HG03342 (cell line): ENCODE data around the gene LRRC4C.

ENCODE experiments used
- ATAC-seq: cut with Tn5 transposase; IDR thresholded peaks from one replicate; pipeline ENCODE4 v1.9.1; 2021; ENCODE audit warnings: mild to moderate bottlenecking, moderate library complexity; ENCODE audit not compliant: unreplicated experiment

Gene LRRC4C

GRCh38 chr11:41134971-41135370 is 324.5 kb downstream of the LRRC4C start:
- ATAC-seq = no peak

- ATAC-seq = no peak
Measured at GRCh38 chr11:41133023-41133422, 326.4 kb downstream of the LRRC4C start.

DNA sequence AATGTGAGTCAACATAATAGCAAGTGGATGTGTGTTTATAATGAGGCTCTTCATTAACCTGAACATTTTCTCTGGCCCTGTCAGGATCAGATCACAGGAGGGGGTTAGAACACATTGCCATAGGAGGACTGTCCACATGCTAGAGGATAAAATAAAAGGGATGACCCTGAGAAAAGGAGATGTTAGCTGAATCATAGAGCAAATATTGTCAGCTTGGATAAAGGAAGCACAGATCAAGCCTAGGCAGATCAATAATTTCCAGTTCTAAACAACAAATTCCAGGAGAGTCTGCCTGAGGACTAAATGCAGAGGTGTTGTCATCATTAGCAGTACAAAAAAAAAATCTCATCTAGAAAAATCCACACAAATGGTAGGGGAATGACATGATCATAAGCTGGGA is 337.9 kb downstream of the LRRC4C start:
- ATAC-seq = no peak

- ATAC-seq = no peak
Measured at GRCh38 chr11:41119484-41119883, 340.0 kb downstream of the LRRC4C start.

DNA sequence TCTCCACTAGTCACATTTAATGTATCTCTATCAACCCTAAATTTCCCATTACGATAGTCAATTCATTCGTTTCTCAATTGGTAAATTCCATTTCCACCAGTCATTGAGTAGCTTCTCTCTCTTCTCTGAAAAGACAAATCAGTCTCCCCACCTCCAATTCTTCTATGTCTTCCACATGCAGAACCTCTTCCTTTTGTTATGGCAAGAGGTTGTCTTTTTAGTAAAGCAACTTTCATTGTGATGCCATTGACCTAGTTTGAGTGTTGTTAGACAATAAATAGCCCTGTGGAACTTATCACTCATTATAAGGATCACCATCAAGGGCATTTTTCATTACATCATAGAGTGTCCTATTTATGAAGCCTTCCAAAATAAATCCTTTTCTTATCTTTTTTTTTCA is 340.9 kb downstream of the LRRC4C start:
- ATAC-seq = no peak

DNA sequence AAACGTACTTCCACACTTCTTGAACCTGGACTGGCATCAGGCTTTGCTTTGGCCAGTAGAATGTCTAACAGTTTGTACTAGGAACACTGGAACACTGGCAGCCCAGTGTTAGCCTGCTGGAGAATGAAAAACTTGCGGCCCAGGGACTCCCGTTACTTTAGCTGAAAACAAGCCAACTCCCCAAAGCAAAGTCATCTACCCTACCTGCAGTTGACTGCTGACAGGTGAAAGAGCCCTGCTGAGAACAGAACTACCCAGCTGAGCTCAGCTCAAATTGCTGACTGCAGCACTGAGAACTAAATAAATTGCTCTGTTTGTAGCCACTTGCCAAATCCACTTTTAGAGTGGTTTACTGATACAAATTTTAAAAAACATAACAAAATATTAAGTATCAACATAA is 342.5 kb downstream of the LRRC4C start:
- no peak for ATAC-seq

- no peak for ATAC-seq
Measured at GRCh38 chr11:41115066-41115465, 344.4 kb downstream of the LRRC4C start.

DNA sequence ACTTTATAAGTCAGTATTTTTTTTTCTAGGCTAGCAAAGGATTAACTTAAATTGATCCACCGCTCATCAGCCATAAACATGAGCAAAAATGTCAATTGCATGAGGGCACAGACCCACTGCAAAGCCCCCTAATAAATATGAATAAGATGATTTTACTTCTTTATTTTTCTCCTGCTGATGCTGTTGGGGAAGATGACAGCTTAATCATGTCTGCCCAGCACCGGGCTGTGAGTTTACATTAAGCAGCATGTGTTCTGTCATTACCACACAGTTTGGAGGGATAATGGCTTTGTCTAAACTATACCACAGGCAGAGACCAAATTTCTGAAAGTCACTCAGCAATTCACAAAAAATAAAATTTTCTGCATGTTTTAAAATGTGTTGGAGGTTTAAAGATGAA is 346.3 kb downstream of the LRRC4C start:
- ATAC-seq = no peak

DNA sequence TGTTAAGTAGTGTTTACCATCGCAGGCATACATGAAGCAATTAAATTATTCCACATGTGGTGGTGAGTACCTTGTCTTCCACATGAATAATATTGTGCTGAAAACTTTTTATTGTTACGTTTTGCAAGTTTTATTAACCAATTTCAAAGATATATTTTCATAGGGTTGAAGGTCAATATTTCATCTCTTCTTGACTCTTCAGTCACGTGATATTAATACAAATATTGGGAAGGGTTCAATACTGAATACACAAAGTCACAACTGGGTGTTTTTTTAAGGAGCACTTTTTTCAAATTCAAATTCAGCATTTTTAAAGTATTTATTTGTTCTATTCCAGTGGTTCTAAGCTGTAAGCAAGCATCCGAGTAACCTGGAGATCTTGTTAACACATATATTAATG is 348.9 kb downstream of the LRRC4C start:
- ATAC-seq = no peak

GRCh38 chr11:41102471-41102870 is 357.0 kb downstream of the LRRC4C start:
- no peak for ATAC-seq

- ATAC-seq = no peak
Measured at GRCh38 chr11:41099654-41100053, 359.8 kb downstream of the LRRC4C start.

- no peak for ATAC-seq
Measured at GRCh38 chr11:41085123-41085522, 374.3 kb downstream of the LRRC4C start.

DNA sequence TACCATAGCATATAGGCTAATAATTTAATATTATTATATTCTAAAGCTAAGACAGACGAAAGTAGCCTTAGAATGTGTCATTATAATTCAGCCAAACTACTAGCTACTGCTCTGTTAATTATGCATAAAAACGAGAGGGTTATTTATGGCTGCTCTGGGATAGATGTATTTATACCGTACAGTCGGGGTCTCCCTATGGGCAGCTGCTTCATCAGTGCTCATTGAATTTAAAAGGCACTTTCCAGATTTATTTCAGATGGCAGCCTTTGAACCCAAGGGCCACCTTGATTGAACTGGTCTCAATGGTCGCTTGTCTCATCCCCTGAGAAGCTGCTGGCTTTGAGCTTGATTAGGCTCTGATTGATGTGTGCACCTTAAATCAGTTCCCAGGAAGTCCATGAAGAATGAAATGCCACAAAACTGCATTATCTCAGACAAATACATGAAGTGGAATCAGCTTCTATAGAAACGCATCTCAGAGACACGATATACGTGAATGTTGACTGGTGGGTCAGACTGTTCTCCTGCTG is 377.6 kb downstream of the LRRC4C start:
- no peak for ATAC-seq

DNA sequence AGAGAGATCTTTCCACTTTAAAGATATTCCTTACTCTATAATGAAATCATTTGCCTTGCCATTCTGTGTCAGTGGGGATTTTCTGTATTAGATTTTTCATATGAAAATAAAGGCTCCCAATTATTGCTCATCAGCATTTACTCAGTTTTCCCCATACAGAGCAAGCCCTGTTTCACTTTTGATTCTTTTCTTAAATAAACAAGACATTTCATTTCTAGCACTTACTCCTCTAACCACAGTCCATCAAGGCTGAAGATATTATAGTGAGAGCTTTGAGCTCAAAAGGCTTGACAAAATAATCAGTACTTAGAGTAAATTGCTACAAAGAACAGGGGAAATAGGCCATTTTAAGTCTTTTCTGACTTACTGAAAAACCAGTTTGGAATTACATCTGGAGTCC is 385.1 kb downstream of the LRRC4C start:
- ATAC-seq = no peak

DNA sequence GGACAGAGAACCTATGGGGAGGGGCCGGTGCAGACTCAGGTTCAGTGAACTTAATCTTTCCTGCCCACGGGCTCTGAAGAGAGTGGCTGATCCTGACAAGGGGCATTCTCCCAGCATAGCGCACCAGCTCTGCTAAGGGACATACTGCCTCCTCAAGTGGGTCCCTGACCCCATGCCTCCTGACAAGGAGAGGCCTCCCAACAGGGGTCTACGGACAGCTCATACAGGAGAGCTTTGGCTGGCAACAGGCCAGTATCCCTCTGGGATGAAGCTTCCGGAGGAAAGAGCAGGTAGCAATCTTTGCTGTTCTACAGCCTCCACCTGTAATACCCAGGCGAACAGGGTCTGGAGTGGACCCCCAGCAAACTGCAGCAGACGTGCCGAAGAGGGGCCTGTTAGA is 394.0 kb downstream of the LRRC4C start:
- no peak for ATAC-seq

GRCh38 chr11:41058138-41058537 is 401.3 kb downstream of the LRRC4C start:
- no peak for ATAC-seq

DNA sequence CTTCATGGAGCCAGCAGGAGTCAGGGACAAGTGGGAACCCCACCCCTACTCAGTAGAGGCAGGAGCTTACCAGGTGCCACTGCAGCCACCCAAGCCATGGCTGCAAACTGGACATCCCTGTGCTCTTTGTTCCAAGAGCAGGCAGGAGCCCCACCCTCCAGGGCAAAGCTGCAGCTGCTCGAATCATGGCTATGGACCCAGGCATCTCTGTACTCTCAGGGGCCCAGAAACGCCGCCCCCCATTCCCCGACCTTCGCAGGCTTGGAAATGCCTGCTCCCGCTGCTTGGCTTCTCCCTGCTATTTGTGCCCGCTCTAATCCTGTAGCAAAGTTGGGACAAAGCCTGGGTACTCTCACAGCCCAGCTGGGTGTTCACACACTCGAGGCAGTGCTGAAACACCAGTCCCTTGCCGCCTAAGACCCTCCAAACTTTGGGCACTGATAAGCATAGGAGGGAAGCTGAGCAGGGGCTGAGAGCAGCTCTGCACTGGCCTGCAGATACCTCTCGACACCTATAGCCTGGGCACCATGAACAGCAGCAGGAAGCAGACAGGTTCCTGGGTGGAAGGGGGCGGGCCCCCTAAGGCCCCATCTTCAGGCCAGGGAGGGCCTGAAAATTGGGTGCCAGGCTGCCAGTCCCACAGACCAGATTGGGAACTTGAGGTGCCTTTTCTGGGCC is 402.4 kb downstream of the LRRC4C start:
- no peak for ATAC-seq

DNA sequence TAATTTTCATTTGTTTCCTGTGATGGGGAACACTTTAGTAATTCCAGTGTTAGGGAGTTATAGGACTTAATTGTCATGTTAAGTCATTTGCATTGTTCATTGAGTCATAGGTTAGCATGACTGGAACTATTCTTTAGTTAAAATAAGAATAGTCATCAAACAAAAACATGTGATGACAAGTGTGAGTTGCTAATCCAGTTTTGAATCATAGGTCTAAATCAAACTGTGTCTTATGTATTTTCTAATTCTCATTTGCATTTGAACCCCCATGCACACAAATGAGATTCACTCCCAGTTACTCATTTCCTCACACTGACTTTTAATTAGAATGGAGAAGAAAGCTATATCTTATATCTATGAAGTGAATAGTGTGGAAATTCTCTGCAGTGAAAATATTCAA is 405.6 kb downstream of the LRRC4C start:
- ATAC-seq = no peak

GRCh38 chr11:41051919-41052635 is 407.4 kb downstream of the LRRC4C start:
- ATAC-seq = no peak

GRCh38 chr11:41050791-41051190 is 408.7 kb downstream of the LRRC4C start:
- no peak for ATAC-seq

GRCh38 chr11:41047229-41047628 is 412.2 kb downstream of the LRRC4C start:
- ATAC-seq = no peak

GRCh38 chr11:41045266-41045665 is 414.2 kb downstream of the LRRC4C start:
- ATAC-seq = no peak
